Esophagus squamous epithelium (tissue), 5 donors: ENCODE results near the gene CNTNAP2. TPM values are rescaled to one million over a fixed set of nuclear protein-coding genes. Genes with fewer than 3 reads are reported as not detected.

Experiments used
- DNase-seq: peaks from one replicate; lab custom pipeline; 2025; lab: John Stamatoyannopoulos, UW
- H3K27ac ChIP-seq, 4 donors: fragments of 200-600 bp; sonication (generic); one replicate each; pipeline ENCODE4 v1.5.1; 2016 to 2019; ENCODE audit warnings: mild to moderate bottlenecking in 1 of 4
- H3K27me3 ChIP-seq, 4 donors: fragments of 200-600 bp; sonication (generic); 1 replicate in 3 of 4; 2 replicates in 1 of 4; pipeline versions ENCODE4 v1.5.1 to v1.6.0; 2017 to 2021; ENCODE audit warnings: antibody characterized with exemption in 1 of 4
- H3K36me3 ChIP-seq, 3 donors: fragments of 200-600 bp; sonication (generic); one replicate each; pipeline ENCODE4 v1.5.1; 2016 to 2019
- H3K4me1 ChIP-seq, 3 donors: fragments of 200-600 bp; sonication (generic); one replicate each; pipeline ENCODE4 v1.5.1; 2017 to 2019
- H3K4me3 ChIP-seq, 4 donors: fragments of 200-600 bp; sonication (generic); 1 replicate in 3 of 4; 2 replicates in 1 of 4; pipeline ENCODE4 v1.5.1; 2016 to 2019; ENCODE audit warnings: mild to moderate bottlenecking in 2 of 4, moderate library complexity in 1 of 4
- H3K9me3 ChIP-seq, 3 donors: fragments of 200-600 bp; sonication (generic); one replicate each; pipeline ENCODE4 v1.5.1; 2016 to 2019
- CTCF ChIP-seq, 6 experiments: fragments of 450-650 bp in 4 of 6; fragments of 200-600 bp in 2 of 6; sonication (generic) in 2 of 6; IDR thresholded peaks; one replicate each; pipeline ENCODE4 v1.5.1; 2016 to 2019; ENCODE audit warnings: antibody characterized with exemption in 6 of 6, mild to moderate bottlenecking in 4 of 6, moderate library complexity in 4 of 6
- POLR2A ChIP-seq, 4 donors: fragments of 450-650 bp; IDR thresholded peaks; one replicate each; pipeline ENCODE4 v1.6.1; 2017; ENCODE audit warnings: antibody characterized with exemption in 4 of 4, mild to moderate bottlenecking in 4 of 4, moderate library complexity in 3 of 4
- WGBS, 2 donors: methylation state at CpG; one replicate each; pipeline ENCODE4 v1.1.5; 2018; 5-methylcytosine and 5-hydroxymethylcytosine counted together
- intact Hi-C: fragments of 100-400 bp; cut with DNase I; formaldehyde crosslinking; loops from one replicate; pipeline ENCODE4 v1.15.0; 2022
- total RNA-seq, 4 donors: library from RNA; depleted of rRNA; stranded (reverse); fragments of >200 nt; gene quantifications; one replicate each; pipeline ENCODE4 v1.1.0, GENCODE V29; 2016
- donor health status: DM: yes; HTN: yes; CAD: no.

CNTNAP2 gene
- total RNA-seq, 4 donors from 2014 or later: 0.95 to 2.3 (median 1.2) TPM

- intact Hi-C loops: no loop called here
- Histone ChIP-seq H3K4me1 (peaks cover 8 to 31% (median 9%) of the 10 kb centered on the region in 3 donors), H3K9me3 (peaks cover 0 to 5% (median 0%) of the 10 kb centered on the region in 3 donors), H3K36me3 (no peaks in the 10 kb centered on the region), H3K27ac (no peak overlapping the region), H3K4me3 (no peak overlapping the region), H3K27me3 (peaks cover 0 to 47% (median 2%) of the 10 kb centered on the region in 4 donors)
- WGBS, 2 donors: 21 to 37% methylated on average over 5 of the region's 6 CpGs
- TF ChIP-seq CTCF (IDR thresholded peaks at IDR 0.05): no peak
- no peak for TF ChIP-seq POLR2A (IDR thresholded peaks at IDR 0.05)
- DNase-seq: no peak
Observed at GRCh38 chr7:148334959-148335577, 2218.5 kb downstream of the CNTNAP2 start.

- no peak overlapping the region for H3K27ac ChIP-seq
Observed at GRCh38 chr7:148335790-148336189, 2219.2 kb downstream of the CNTNAP2 start.

GRCh38 chr7:148336411-148336810 lies 2219.8 kb downstream of the CNTNAP2 start:
- intact Hi-C loops: no loop called here
- no peak for DNase-seq
- 46 to 60% methylated on average over 3 of the region's 3 CpGs for WGBS, 2 donors
- Histone ChIP-seq H3K4me3 (no peak overlapping the region), H3K27me3 (peaks cover 0 to 61% (median 2%) of the 10 kb centered on the region in 4 donors), H3K27ac (no peak overlapping the region), H3K9me3 (no peaks in the 10 kb centered on the region), H3K36me3 (no peaks in the 10 kb centered on the region), H3K4me1 (peaks cover 8 to 36% (median 9%) of the 10 kb centered on the region in 3 donors)
- TF ChIP-seq CTCF (IDR thresholded peaks at IDR 0.05) (no peak), POLR2A (IDR thresholded peaks at IDR 0.05) (no peak)

More at GRCh38 chr7:148335790-148336189, 2219.2 kb downstream of the CNTNAP2 start:
- DNase-seq: no peak
- Histone ChIP-seq H3K4me3 (no peak overlapping the region), H3K36me3 (no peaks in the 10 kb centered on the region), H3K4me1 (peaks cover 8 to 36% (median 9%) of the 10 kb centered on the region in 3 donors), H3K27me3 (peaks cover 0 to 55% (median 2%) of the 10 kb centered on the region in 4 donors), H3K9me3 (peaks cover 0 to 2% (median 0%) of the 10 kb centered on the region in 3 donors)
- TF ChIP-seq CTCF (IDR thresholded peaks at IDR 0.05) (no peak), POLR2A (IDR thresholded peaks at IDR 0.05) (no peak)
- intact Hi-C loops: no loop called here
- 45 to 64% methylated on average over 1 of the region's 1 CpG for WGBS, 2 donors

- intact Hi-C loops: no loop called here
- Histone ChIP-seq H3K36me3 (no peaks in the 10 kb centered on the region), H3K9me3 (no peaks in the 10 kb centered on the region), H3K4me3 (no peak overlapping the region), H3K4me1 (peaks cover 8 to 36% (median 9%) of the 10 kb centered on the region in 3 donors), H3K27ac (no peak overlapping the region), H3K27me3 (peaks cover 0 to 64% (median 2%) of the 10 kb centered on the region in 4 donors)
- no peak for DNase-seq
- no peak for TF ChIP-seq POLR2A (IDR thresholded peaks at IDR 0.05)
- TF ChIP-seq CTCF (IDR thresholded peaks at IDR 0.05): no peak
- 51 to 58% methylated on average over 10 to 11 of the region's 11 CpGs for WGBS, 2 donors
Observed at GRCh38 chr7:148337246-148337965, 2220.8 kb downstream of the CNTNAP2 start.
